ENCODE results near the gene TTR.

The TTR gene

DNA sequence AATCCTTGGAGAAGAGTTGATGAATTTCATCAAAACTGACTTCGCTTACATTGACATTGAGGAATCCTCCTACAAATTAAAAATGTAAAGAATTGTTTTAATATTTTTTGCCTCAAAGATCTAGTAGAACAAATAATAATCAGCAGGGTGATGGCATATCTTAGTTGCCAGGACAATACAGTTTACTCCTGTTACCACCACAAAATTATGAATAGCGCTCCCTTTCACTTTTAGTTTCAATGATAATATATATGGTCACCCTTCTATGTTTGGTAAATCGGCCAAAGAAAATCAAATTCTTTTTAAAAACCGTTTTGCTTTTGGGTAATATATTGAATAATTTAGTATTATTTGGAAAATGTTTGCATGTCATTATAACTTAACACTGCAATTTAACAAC, 53.7 kb downstream of the TTR start:
- no peak overlapping the region for H3K27ac ChIP-seq

DNA sequence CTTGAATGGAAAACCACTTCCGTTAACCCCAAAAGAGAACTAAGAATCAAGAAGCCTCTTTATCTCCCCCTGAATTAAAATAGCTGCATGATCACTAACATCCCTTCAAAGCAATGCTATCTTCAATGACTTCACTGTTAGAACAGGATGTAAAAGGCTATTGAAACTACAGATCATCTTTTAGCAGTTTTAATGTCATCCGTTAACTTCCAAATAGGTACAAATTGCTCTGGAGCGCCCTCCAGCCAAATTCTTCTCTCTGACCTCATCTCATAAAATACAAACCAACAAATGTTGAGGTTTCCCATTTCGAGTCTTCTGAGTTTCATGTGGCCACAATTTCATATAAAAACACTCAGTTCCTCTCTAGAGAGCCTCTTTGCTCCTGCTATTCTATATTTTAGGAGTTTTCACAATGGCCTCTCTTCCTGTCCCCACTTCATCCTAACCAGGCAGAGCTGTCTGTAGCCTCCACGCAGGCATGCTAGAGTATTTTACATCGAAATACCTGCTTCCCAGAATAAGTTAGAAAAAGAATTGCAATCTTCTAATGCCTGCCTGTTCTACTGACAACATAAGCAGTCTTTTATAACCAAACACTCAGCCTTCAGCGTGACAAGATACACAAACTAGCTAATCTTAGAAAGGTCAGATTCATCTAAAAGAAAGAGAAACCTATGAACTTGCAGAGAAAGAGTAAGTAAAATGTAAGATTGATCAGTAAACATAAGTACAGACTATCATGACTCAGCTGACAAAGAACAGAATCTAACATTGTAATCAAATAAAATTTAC, 54.9 kb downstream of the TTR start:
- H3K27ac ChIP-seq: no peak overlapping the region
- TF ChIP-seq ZFX (IDR thresholded peaks at IDR 0.05) (no peak), CTCF (conservative IDR thresholded peaks at IDR 0.05) (no peak)

More for the DNA sequence above, 53.7 kb downstream of the TTR start:
- TF ChIP-seq ZFX (IDR thresholded peaks at IDR 0.05) (no peak), CTCF (conservative IDR thresholded peaks at IDR 0.05) (no peak)

DNA sequence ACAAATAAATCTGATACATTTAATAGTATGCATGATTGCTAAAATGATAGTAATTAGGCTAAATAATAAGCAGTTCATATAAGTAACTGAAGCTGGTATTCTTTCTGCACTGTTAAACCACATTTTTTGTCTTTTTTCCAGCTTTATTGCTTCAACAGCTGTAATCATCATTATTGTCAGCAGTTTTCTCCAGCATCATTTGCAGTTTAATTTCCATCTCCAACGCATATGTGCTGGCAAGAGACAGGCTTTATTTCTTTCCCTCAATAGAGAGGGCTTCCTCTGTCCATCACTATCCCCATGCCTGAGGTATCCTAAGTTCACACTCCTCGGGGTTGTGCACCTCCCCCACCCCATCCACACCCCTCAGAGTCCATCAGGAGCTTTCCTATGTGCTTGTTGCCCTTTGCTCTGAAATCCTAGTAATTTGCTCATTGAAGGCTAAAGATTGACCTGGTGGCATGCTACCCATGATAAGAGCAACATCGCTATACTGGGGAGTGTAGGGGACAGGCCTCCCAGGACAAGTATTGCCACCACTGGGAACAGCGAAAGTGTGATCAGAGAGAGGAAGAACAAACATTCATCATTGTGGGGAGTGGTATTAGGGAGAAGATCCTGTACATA, 55.6 kb downstream of the TTR start:
- H3K27ac ChIP-seq: no peak overlapping the region
- TF ChIP-seq ZFX (IDR thresholded peaks at IDR 0.05) (no peak), CTCF (conservative IDR thresholded peaks at IDR 0.05) (no peak)
